Activated CD8-positive, alpha-beta memory T cell treated with anti-CD3 and anti-CD28 coated beads, Interleukin-2, amount 10 ng/mL, durations not matched to agents 7 days and 5 days (primary cell): ENCODE data around the gene DPF3. TPM values are rescaled to one million over a fixed set of nuclear protein-coding genes. Genes with fewer than 3 reads are reported as not detected.
A peak's percentile ranks its signal among the peaks of the same experiment; 100 is the strongest.

Source experiments
- ATAC-seq: fragments of 150-1000 bp; cut with Tn5 transposase; one replicate; pipeline ENCODE4 v1.10.0; 2021; ENCODE audit warnings: moderate library complexity
- CTCF ChIA-PET: fragments of 350-600 bp; sonication (Branson Sonifier 250); formaldehyde crosslinking; loops from one replicate; lab custom pipeline; 2021; ENCODE audit warnings: antibody characterized with exemption; lab: Charles Lee
- DNase-seq: peaks from one replicate; pipeline ENCODE4 v3.0.0-alpha.2; 2020
- H3K27ac Mint-ChIP-seq: one replicate; pipeline ENCODE4 v1.8.0; 2021; ENCODE audit warnings: mild to moderate bottlenecking, mixed read lengths
- H3K27me3 Mint-ChIP-seq: one replicate; pipeline ENCODE4 v1.8.0; 2021; ENCODE audit warnings: mixed read lengths
- H3K36me3 Mint-ChIP-seq: one replicate; pipeline ENCODE4 v1.8.0; 2021; ENCODE audit warnings: mild to moderate bottlenecking, mixed read lengths
- H3K4me1 Mint-ChIP-seq: one replicate; pipeline ENCODE4 v1.8.0; 2021; ENCODE audit warnings: mixed read lengths
- H3K4me3 Mint-ChIP-seq: one replicate; pipeline ENCODE4 v1.8.0; 2021; ENCODE audit warnings: mild to moderate bottlenecking, moderate library complexity, mixed read lengths
- H3K9me3 Mint-ChIP-seq: one replicate; pipeline ENCODE4 v1.8.0; 2022; ENCODE audit warnings: low read depth, mixed read lengths
- total RNA-seq, 2 experiments: library from RNA; stranded (reverse); gene quantifications; one replicate each; pipeline ENCODE4 v1.2.3, GENCODE V29; 2021

The DPF3 gene
- total RNA-seq, 2 experiments from 2014 or later = 10.2 to 12.2 TPM

- no peak for ATAC-seq
- no peaks in the 10 kb centered on the region for H3K9me3 Mint-ChIP-seq
- H3K36me3 Mint-ChIP-seq = no peaks in the 10 kb centered on the region
Observed at GRCh38 chr14:72682188-72682587, 211.7 kb downstream of the DPF3 start.

GRCh38 chr14:72680853-72681640 is 212.9 kb downstream of the DPF3 start:
- Mint-ChIP-seq H3K27me3 (no peaks in the 10 kb centered on the region), H3K27ac (no peak overlapping the region), H3K9me3 (no peaks in the 10 kb centered on the region), H3K4me1 (no peaks in the 10 kb centered on the region), H3K36me3 (no peaks in the 10 kb centered on the region), H3K4me3 (no peak overlapping the region)
- ATAC-seq (no peak), DNase-seq (no peak)
- CTCF ChIA-PET = no interaction called here

More at GRCh38 chr14:72682188-72682587, 211.7 kb downstream of the DPF3 start:
- no peak overlapping the region for H3K4me3 Mint-ChIP-seq
- no peaks in the 10 kb centered on the region for H3K27me3 Mint-ChIP-seq
- no peak for DNase-seq
- H3K4me1 Mint-ChIP-seq = no peaks in the 10 kb centered on the region
- CTCF ChIA-PET = no interaction called here
- H3K27ac Mint-ChIP-seq = no peak overlapping the region

GRCh38 chr14:72679536-72680151 is 214.3 kb downstream of the DPF3 start:
- no peaks in the 10 kb centered on the region for H3K4me1 Mint-ChIP-seq
- H3K36me3 Mint-ChIP-seq = no peaks in the 10 kb centered on the region
- no peak overlapping the region for H3K27ac Mint-ChIP-seq
- CTCF ChIA-PET = no interaction called here
- no peak overlapping the region for H3K4me3 Mint-ChIP-seq
- no peaks in the 10 kb centered on the region for H3K9me3 Mint-ChIP-seq
- no peaks in the 10 kb centered on the region for H3K27me3 Mint-ChIP-seq
- ATAC-seq = no peak
- DNase-seq = no peak

- Mint-ChIP-seq H3K36me3 (no peaks in the 10 kb centered on the region), H3K27ac (no peak overlapping the region), H3K9me3 (no peaks in the 10 kb centered on the region), H3K4me3 (no peak overlapping the region), H3K4me1 (no peaks in the 10 kb centered on the region), H3K27me3 (no peaks in the 10 kb centered on the region)
- CTCF ChIA-PET = no interaction called here
- ATAC-seq (no peak), DNase-seq (no peak)
Observed at GRCh38 chr14:72679141-72679535, 214.8 kb downstream of the DPF3 start.

- H3K27me3 Mint-ChIP-seq = no peaks in the 10 kb centered on the region
Observed at GRCh38 chr14:72678356-72678755, 215.5 kb downstream of the DPF3 start.

GRCh38 chr14:72677664-72678063 is 216.2 kb downstream of the DPF3 start:
- peaks cover 3% of the 10 kb centered on the region for H3K36me3 Mint-ChIP-seq
- ATAC-seq (no peak), DNase-seq (no peak)
- no peaks in the 10 kb centered on the region for H3K27me3 Mint-ChIP-seq
- no peaks in the 10 kb centered on the region for H3K4me1 Mint-ChIP-seq
- CTCF ChIA-PET = no interaction called here
- H3K9me3 Mint-ChIP-seq = no peaks in the 10 kb centered on the region
- H3K27ac Mint-ChIP-seq = no peak overlapping the region
- no peak overlapping the region for H3K4me3 Mint-ChIP-seq

More at GRCh38 chr14:72678356-72678755, 215.5 kb downstream of the DPF3 start:
- Mint-ChIP-seq H3K9me3 (no peaks in the 10 kb centered on the region), H3K4me1 (no peaks in the 10 kb centered on the region), H3K27ac (no peak overlapping the region), H3K36me3 (peaks cover 3% of the 10 kb centered on the region), H3K4me3 (no peak overlapping the region)
- CTCF ChIA-PET = no interaction called here
- ATAC-seq (no peak), DNase-seq (no peak)

- H3K4me1 Mint-ChIP-seq = no peaks in the 10 kb centered on the region
- CTCF ChIA-PET = no interaction called here
- no peak overlapping the region for H3K4me3 Mint-ChIP-seq
- H3K27ac Mint-ChIP-seq = no peak overlapping the region
- peaks cover 3% of the 10 kb centered on the region for H3K27me3 Mint-ChIP-seq
- DNase-seq (no peak), ATAC-seq (no peak)
- H3K9me3 Mint-ChIP-seq = no peaks in the 10 kb centered on the region
- H3K36me3 Mint-ChIP-seq = peaks cover 8% of the 10 kb centered on the region
Observed at GRCh38 chr14:72675126-72675525, 218.8 kb downstream of the DPF3 start.

- H3K9me3 Mint-ChIP-seq = no peaks in the 10 kb centered on the region
- no peak overlapping the region for H3K27ac Mint-ChIP-seq
- peaks cover 14% of the 10 kb centered on the region for H3K36me3 Mint-ChIP-seq
- peaks cover 6% of the 10 kb centered on the region for H3K27me3 Mint-ChIP-seq
- no peak for DNase-seq
- CTCF ChIA-PET = no interaction called here
- no peaks in the 10 kb centered on the region for H3K4me1 Mint-ChIP-seq
- H3K4me3 Mint-ChIP-seq = no peak overlapping the region
- ATAC-seq = no peak
Observed at GRCh38 chr14:72673179-72673578, 220.7 kb downstream of the DPF3 start.

- DNase-seq = no peak
- Mint-ChIP-seq H3K36me3 (peaks cover 18% of the 10 kb centered on the region), H3K9me3 (no peaks in the 10 kb centered on the region), H3K27me3 (peaks cover 19% of the 10 kb centered on the region), H3K4me1 (peaks cover 13% of the 10 kb centered on the region), H3K4me3 (no peak overlapping the region), H3K27ac (no peak overlapping the region)
- no peak for ATAC-seq
- CTCF ChIA-PET = no interaction called here
Observed at GRCh38 chr14:72666610-72667009, 227.3 kb downstream of the DPF3 start.

- no peak overlapping the region for H3K4me3 Mint-ChIP-seq
- peaks cover 14% of the 10 kb centered on the region for H3K36me3 Mint-ChIP-seq
- peaks cover 16% of the 10 kb centered on the region for H3K27me3 Mint-ChIP-seq
- peaks cover 15% of the 10 kb centered on the region for H3K4me1 Mint-ChIP-seq
- H3K27ac Mint-ChIP-seq = no peak overlapping the region
- ATAC-seq (peak; percentile 20), DNase-seq (no peak)
- no peaks in the 10 kb centered on the region for H3K9me3 Mint-ChIP-seq
- CTCF ChIA-PET = interaction anchor here (1.2 kb wide), 1 partner anchor 9 kb away, joined by 4 read pairs; no protein-coding TSS in a partner anchor
Observed at GRCh38 chr14:72665259-72665658, 228.6 kb downstream of the DPF3 start.

- ATAC-seq (no peak), DNase-seq (no peak)
- CTCF ChIA-PET = interaction anchor here (1.2 kb wide), 1 partner anchor 9 kb away, joined by 4 read pairs; no protein-coding TSS in a partner anchor
- Mint-ChIP-seq H3K4me3 (no peak overlapping the region), H3K27ac (no peak overlapping the region), H3K27me3 (peaks cover 16% of the 10 kb centered on the region), H3K4me1 (peaks cover 15% of the 10 kb centered on the region), H3K9me3 (no peaks in the 10 kb centered on the region), H3K36me3 (peaks cover 9% of the 10 kb centered on the region)
Observed at GRCh38 chr14:72664651-72665050, 229.2 kb downstream of the DPF3 start.

GRCh38 chr14:72663956-72664650 is 229.8 kb downstream of the DPF3 start:
- H3K4me3 Mint-ChIP-seq = no peak overlapping the region
- H3K9me3 Mint-ChIP-seq = no peaks in the 10 kb centered on the region
- peaks cover 15% of the 10 kb centered on the region for H3K27me3 Mint-ChIP-seq
- CTCF ChIA-PET = interaction anchor here (0.7 to 1.2 kb wide), 2 partner anchors 8 to 147 kb away, joined by 3 to 4 read pairs; no protein-coding TSS in a partner anchor
- peaks cover 9% of the 10 kb centered on the region for H3K36me3 Mint-ChIP-seq
- H3K27ac Mint-ChIP-seq = no peak overlapping the region
- peaks cover 15% of the 10 kb centered on the region for H3K4me1 Mint-ChIP-seq
- DNase-seq = no peak
- ATAC-seq = no peak

GRCh38 chr14:72663076-72663487 is 230.8 kb downstream of the DPF3 start:
- H3K27ac Mint-ChIP-seq = no peak overlapping the region
- peaks cover 16% of the 10 kb centered on the region for H3K27me3 Mint-ChIP-seq
- no peak overlapping the region for H3K4me3 Mint-ChIP-seq
- no peaks in the 10 kb centered on the region for H3K9me3 Mint-ChIP-seq
- peaks cover 15% of the 10 kb centered on the region for H3K4me1 Mint-ChIP-seq
- peaks cover 7% of the 10 kb centered on the region for H3K36me3 Mint-ChIP-seq
- CTCF ChIA-PET = interaction anchor here (0.7 kb wide), 1 partner anchor 78 kb away, joined by 4 read pairs; no protein-coding TSS in a partner anchor
- DNase-seq (no peak), ATAC-seq (no peak)
